ENCODE measurements around the gene CRYBA4. TPM values are rescaled to one million over a fixed set of nuclear protein-coding genes. Genes with fewer than 3 reads are reported as not detected.

The CRYBA4 gene
- total and polyA plus RNA-seq, 4 donors = not detected

- Histone ChIP-seq H3K27ac (ENCODE audit: low read depth in 1 of 2, low read length in 2 of 2) (no peak overlapping the region), H3K27me3 (ENCODE audit: control insufficient read depth in 4 of 4, insufficient read depth in 4 of 4, low read length in 3 of 4) (no peaks in the 10 kb centered on the region), H3K36me3 (ENCODE audit: control insufficient read depth in 4 of 4, insufficient read depth in 3 of 4, low read depth in 1 of 4, low read length in 3 of 4) (no peaks in the 10 kb centered on the region), H3K9ac (ENCODE audit: low read depth in 1 of 2, low read length in 2 of 2) (no peak overlapping the region), H3K4me3 (ENCODE audit: low read depth in 1 of 3, low read length in 3 of 3) (no peak overlapping the region), H3K4me1 (ENCODE audit: control insufficient read depth in 4 of 4, insufficient read depth in 4 of 4, low read length in 3 of 4) (no peaks in the 10 kb centered on the region), H3K9me3 (ENCODE audit: control insufficient read depth in 4 of 4, low read length in 3 of 4) (no peaks in the 10 kb centered on the region)
- TF ChIP-seq SP1 (IDR thresholded peaks at IDR 0.05) (no peak), YY1 (IDR thresholded peaks at IDR 0.05) (no peak), RAD21 (IDR thresholded peaks at IDR 0.05) (no peak), MAX (IDR thresholded peaks at IDR 0.05) (no peak), HNF4G (IDR thresholded peaks at IDR 0.05) (no peak), GABPA (IDR thresholded peaks at IDR 0.05 in 1 of 2, conservative IDR thresholded peaks at IDR 0.05 in 1 of 2) (no peak), EGR1 (IDR thresholded peaks at IDR 0.05; ENCODE audit: low read depth in 2 of 2) (no peak), REST (IDR thresholded peaks at IDR 0.05) (no peak)
- 96% methylated on average over 4 of the region's 4 CpGs for WGBS
- no peak for DNase-seq (ENCODE audit: low spot score)
Measured at GRCh38 chr22:26631282-26631681, 9.5 kb downstream of the CRYBA4 start.

- DNase-seq (ENCODE audit: low spot score) = no peak
- 52% methylated on average over 8 of the region's 8 CpGs for WGBS
Measured at GRCh38 chr22:26632422-26633155, 10.8 kb downstream of the CRYBA4 start.

More at GRCh38 chr22:26632422-26633155, 10.8 kb downstream of the CRYBA4 start:
- no peaks in the 10 kb centered on the region for H3K27me3 ChIP-seq (ENCODE audit: control insufficient read depth in 4 of 4, insufficient read depth in 4 of 4, low read length in 3 of 4)
- no peaks in the 10 kb centered on the region for H3K9me3 ChIP-seq (ENCODE audit: control insufficient read depth in 4 of 4, low read length in 3 of 4)
- no peaks in the 10 kb centered on the region for H3K4me1 ChIP-seq (ENCODE audit: control insufficient read depth in 4 of 4, insufficient read depth in 4 of 4, low read length in 3 of 4)
- no peaks in the 10 kb centered on the region for H3K36me3 ChIP-seq (ENCODE audit: control insufficient read depth in 4 of 4, insufficient read depth in 3 of 4, low read depth in 1 of 4, low read length in 3 of 4)
- H3K27ac ChIP-seq (ENCODE audit: low read depth in 1 of 2, low read length in 2 of 2) = no peak overlapping the region
- peak; percentile 37 for TF ChIP-seq SP1 (IDR thresholded peaks at IDR 0.05)
- TF ChIP-seq RAD21 (IDR thresholded peaks at IDR 0.05) = peak in 1 of 2 donors; percentile 24
- peak; percentile 28 for TF ChIP-seq NR2F2 (IDR thresholded peaks at IDR 0.05)
- no peak for TF ChIP-seq ZBTB33 (IDR thresholded peaks at IDR 0.05)
- no peak for TF ChIP-seq RXRA (IDR thresholded peaks at IDR 0.05)
- no peak overlapping the region for H3K4me3 ChIP-seq (ENCODE audit: low read depth in 1 of 3, low read length in 3 of 3)
- H3K9ac ChIP-seq (ENCODE audit: low read depth in 1 of 2, low read length in 2 of 2) = no peak overlapping the region

Data from liver (tissue), 9 donors.